Activated CD8-positive, alpha-beta memory T cell treated with anti-CD3 and anti-CD28 coated beads, Interleukin-2, amount 50 U/mL, for 4 hours (primary cell): Measurements from ENCODE around the gene RASGRF2.

Source experiments
- DNase-seq: peaks from one replicate; pipeline ENCODE4 v3.0.0-alpha.2; 2020

Gene RASGRF2, protein sequence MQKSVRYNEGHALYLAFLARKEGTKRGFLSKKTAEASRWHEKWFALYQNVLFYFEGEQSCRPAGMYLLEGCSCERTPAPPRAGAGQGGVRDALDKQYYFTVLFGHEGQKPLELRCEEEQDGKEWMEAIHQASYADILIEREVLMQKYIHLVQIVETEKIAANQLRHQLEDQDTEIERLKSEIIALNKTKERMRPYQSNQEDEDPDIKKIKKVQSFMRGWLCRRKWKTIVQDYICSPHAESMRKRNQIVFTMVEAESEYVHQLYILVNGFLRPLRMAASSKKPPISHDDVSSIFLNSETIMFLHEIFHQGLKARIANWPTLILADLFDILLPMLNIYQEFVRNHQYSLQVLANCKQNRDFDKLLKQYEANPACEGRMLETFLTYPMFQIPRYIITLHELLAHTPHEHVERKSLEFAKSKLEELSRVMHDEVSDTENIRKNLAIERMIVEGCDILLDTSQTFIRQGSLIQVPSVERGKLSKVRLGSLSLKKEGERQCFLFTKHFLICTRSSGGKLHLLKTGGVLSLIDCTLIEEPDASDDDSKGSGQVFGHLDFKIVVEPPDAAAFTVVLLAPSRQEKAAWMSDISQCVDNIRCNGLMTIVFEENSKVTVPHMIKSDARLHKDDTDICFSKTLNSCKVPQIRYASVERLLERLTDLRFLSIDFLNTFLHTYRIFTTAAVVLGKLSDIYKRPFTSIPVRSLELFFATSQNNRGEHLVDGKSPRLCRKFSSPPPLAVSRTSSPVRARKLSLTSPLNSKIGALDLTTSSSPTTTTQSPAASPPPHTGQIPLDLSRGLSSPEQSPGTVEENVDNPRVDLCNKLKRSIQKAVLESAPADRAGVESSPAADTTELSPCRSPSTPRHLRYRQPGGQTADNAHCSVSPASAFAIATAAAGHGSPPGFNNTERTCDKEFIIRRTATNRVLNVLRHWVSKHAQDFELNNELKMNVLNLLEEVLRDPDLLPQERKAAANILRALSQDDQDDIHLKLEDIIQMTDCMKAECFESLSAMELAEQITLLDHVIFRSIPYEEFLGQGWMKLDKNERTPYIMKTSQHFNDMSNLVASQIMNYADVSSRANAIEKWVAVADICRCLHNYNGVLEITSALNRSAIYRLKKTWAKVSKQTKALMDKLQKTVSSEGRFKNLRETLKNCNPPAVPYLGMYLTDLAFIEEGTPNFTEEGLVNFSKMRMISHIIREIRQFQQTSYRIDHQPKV (N-terminal part only)

DNA sequence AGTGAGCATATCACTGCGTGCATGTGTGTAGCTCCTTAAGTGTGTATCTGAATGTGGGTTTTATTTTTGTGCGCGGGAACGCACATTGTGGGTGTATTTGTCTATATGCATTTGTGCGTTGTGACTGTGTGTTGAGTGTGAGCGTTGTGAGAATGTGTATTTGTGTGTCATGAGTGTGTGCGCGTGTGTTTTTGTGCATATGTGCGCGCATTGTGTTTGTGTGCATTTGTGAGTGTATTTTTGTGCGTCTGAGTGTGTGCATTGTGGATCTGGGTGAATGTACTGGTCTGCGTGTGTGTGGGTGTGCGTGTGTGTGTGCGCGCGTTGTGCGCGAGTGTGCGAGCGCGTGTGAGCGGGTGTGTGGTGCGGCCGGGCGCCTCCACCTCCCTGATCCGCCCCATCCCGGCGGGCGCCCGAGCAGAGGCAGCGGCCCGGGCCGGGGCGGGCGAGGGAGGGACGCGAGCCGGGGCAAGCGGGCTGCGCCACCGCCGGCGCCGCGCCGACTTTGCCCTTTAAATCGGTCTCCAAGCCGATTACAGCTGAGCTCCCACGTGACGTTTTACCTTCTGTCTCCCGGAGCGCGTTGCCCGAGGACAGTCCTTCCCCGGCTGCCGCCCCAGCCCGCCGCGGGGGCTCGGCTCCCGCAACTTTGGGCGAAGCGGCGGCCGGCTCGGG lies at the start of gene RASGRF2:
Gene RASGRF2, plus strand, starts transcription at position 596 of the 675 bp plus-strand sequence. CDS start 376 bp downstream, outside the sequence.
- peak; percentile 62 for DNase-seq

DNA sequence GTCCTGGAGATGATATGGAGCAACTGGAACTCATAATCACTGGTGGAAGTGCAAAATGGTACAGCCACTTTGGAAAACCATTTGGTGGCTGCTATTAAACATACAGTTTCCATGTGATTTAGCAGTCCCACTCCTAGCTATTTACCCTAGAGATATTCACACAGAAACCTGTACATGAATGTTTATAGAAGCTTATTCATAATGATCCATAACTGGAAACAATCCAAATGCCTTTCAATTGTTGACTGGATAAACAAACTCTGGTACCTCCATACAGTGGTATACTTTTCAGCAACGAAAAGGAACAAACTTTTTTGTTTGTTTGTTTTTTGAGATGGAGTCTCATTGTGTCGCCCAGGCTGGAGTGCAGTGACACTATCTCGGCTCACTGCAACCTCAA lies 47.7 kb upstream of the RASGRF2 start:
- no peak for DNase-seq

DNA sequence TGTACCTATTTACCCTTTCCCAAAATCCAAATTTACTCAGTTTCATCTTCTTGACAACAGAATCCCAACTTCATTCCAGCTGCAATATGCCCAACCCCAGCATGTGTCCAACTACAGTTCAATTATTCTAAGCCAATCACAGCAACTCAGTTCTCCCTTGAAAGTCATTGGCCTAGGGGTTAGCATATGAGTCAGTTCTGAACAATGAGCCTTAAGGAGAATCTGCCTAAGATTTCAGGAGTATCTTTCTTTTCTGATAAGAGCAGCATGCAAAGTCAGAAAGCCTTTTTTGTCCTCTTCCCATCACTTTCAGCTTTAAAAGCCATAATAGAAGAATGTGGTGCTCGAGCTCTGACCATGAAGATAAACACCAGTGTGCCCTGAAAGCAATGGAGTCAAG lies 44.4 kb upstream of the RASGRF2 start:
- no peak for DNase-seq

DNA sequence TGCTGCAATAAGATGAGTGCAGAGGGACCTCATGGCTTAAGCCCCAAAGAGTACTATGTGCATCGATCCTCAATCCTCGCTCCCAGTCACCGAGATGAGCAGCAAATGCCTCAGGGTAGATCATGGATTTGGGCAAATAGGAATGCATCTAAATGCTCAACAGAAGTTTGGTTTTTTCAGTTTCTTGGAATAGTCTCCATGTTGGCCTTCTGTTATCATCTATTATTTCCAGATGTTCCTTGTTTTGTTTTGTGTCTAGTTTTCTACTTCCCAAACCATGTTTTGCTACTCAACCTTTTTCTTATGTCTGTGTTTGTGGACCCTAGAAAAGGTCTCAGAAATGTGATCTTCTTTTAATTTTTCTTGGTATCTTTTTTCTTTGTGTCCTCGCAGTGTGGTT lies 43.5 kb upstream of the RASGRF2 start:
- DNase-seq = no peak

DNA sequence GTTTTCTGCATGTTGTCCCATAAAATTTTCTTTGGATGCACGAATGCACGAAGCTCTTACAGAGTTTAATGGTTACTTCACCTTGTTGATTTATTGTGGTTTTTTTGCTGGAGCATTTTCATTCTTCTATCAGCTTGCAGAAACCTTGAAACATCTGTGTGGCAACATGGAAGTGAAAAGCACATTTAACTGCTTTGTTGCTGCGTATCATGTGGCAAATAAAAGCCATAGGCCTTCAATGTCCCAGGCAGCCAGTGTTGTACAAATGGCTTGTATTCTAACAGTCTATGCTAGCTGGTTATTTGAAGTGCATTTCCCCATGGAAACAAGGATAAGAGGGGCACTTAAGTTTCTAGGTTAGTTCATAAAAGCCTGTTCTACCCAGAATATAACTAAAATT lies 42.5 kb upstream of the RASGRF2 start:
- no peak for DNase-seq

DNA sequence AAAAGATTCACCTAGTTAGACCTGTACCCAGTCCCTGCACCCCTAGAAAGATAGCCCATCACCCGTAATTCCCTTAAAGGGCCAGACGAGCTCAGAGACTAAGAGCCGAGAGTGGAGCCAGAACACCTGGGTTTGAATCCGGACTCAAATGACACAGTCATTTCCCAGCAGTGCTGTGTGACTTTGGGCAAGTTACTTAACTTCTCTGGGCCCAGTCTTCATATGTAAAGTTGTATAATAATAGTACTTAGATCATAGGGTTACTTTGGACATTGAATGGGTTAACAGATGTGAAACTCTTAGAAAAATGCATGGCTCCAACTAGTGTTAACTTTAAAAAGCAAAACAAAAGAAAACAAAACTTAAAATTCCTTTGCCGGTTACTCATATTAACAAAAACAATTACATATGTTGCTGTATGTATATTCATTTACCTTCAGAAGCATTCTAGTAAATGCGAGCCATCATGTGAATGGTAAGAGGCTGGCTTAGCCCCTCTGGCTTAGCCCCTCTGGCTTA lies 40.4 kb upstream of the RASGRF2 start:
- DNase-seq = no peak

DNA sequence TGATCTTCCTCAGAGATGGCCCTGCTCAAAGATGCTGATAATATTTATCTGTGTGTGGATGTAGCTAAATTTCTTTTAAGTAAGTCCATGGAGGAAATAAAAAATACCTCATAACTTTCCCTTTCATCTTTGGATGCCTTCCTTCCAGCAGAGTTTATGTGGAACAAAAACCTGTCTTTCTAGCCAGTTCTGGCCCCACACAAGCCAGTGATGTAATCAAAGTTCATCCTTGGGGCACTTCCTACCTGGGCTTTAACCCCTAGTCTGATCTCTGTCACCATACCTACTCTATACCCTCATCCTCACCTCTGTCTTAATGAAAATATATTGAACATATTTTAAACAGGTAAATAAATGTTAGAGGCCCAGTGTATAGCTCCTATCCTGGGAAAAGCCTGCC lies 39.8 kb upstream of the RASGRF2 start:
- no peak for DNase-seq

DNA sequence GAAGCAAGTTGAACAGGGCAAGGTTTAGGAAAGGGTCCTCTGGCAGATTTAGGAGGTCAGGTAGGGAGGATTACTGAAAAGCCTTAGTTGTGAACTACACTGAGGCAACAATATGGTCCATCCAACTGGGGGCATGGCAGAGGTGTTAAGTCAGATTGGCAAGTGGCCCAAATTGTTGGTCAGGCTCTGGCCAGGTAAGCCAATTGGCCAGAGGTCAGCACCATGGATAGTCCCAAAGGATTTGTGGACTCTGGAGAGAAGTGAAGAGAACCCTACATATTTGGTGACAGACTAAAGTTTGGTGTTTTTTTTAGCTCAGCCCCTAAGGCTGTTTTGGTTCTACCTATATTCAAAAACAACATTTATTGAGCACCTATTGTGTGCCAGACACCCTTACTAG lies 39.1 kb upstream of the RASGRF2 start:
- no peak for DNase-seq

DNA sequence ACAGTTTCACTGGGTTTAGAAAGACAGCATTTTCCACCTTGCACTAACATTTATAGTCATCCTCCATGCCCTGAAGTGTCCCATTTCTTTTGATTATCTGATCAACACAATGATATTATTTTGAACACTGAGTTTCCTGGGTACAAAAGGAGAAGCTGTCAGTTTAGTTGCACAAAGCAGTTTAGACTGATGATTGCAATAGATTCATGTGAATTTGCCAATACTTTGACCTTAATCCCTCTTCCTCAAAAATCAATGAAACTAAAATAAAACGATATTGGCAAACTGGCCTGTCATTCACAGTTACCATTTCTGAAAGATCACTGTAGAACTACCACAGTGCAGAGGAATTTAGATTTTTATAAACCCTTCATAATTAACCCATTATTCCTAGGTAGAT lies 34.2 kb upstream of the RASGRF2 start:
- DNase-seq = no peak

DNA sequence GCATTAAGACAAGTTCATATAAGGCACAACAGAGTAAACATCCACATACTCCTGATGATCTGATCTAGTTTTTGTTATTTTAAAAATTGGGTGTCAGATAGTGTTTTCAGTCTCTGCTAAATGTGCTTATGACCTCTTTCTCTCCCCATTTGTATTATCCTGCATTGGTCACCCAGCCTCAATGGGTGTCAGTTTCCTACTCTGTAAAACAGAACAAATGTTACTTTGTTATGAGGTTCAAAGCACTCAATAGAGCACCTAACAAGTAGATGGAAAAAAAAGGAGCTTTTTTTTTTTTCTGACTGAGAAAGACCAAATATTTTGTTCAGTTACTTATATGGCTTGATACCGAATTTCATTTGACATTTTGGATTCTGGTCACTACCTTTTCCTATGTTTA lies 33.6 kb upstream of the RASGRF2 start:
- DNase-seq = no peak

DNA sequence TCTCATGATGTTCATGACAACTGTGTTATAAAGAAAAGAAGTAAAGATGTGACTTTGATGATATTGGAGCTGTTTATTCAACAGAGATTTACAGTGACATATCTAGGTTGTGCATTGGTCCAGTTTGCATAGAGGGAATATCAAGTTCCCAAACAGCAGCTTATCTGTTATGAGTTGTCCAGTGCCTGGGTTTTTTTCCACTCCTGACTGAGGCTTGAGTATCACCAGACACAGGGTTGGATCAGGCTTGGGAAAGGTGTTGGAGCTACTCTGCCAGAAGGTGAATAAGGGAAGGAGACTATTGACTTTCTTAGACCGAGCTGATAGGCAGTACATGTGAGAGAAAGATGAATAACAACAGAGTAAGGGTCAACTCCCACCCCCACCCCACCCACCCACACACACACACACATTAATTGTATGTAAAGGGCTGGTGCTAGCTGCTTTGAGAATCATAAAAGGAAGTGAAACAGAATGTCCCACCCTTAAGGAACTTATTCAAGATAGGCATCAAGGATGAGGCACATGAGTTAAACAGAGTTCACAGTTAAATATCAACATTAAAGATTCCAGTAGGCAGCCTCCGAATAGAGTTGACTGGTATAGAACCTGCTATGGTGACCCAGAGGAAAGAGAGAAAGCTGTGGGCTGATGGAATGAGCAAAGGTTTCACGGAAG lies 33.0 kb upstream of the RASGRF2 start:
- no peak for DNase-seq

DNA sequence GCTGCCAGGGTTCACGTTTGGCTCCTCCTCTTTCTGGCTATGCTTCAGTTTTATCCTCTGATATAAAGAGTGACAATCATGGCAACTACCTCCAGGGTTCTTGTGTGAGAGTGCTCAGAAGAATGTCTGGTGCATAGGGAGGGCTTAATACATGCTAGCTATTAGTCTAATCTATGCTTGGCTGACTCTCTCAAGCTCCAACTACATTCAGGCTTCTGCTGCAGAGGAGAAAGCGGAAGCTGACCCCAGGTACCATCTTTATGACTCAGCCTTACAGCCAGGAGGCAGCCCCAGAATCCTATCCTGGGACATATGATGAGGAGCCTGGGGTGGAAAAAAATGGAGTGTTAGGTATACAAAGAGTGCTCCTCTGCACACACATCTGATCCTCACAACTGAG lies 32.1 kb upstream of the RASGRF2 start:
- no peak for DNase-seq

DNA sequence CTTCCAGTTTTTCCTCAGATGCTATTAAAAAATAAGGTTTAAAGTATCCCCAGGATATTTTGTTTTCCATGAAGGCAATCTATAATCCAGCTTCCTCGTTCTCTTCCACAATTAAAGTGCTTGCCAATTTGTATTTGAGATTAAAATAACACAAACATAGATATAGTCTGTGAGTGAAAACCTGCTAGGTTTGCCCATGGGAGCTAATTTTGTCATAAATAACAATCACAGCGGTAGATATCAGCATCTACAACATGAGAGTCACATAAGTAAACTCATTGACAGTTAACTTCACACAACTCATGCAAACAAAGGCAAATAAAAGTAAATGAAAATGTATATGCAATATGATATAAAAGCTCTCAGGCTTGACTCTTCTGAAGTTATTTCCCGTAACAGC lies 29.2 kb upstream of the RASGRF2 start:
- DNase-seq = no peak

DNA sequence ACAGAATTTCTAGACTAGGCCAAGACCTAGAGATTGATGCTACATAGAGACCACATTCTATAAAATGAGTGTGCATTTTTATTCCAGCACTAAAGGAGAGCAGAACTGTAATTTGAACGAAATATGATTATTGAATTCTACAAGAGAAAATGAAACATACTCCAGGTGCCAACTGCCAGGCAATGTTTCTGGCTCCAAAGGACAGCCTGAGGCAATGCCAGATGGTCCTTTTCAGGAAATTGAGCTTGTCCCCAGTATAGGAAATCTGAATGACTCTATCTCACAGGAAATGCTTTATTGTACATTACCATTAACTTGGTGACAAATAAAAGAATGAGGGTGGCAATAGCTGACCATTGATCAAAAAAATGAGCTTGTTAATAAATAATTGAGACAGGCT lies 28.8 kb upstream of the RASGRF2 start:
- no peak for DNase-seq

DNA sequence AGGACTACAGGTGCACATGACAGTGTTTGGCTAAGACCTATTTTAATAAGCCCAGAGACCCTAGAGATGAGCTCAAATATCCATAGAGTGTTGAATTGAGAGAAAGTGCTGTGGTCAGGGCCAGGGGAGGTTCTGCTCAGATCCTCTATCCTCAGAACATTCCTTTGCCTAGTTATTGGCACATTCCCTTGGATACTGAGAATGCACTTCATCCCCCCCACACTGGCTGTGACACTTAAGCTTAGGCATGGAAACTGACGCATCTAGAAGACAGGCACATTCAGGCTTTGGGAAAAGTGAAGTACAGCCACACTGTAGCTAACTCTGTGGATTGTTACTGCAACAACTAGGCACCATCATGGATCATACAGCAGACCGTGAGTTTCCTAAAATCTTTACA lies 27.1 kb upstream of the RASGRF2 start:
- DNase-seq = no peak

DNA sequence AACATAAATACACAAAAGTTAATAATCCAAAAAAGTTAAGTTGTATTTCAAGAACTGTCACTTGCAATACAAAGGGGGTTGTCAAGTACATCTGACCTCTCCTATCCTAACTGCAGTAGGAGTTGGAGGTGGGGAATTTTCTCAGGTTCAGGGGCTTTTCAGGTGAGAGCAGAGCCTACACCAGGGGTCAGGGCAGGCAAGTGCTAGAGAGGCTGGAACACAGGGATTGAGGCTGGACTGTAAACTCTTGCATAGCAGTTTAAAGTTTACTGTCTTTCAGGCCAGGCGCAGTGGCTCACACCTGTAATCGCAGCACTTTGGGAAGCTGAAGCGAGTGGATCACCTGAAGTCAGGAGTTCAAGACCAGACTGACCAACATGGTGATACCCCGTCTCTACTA lies 25.4 kb upstream of the RASGRF2 start:
- DNase-seq = no peak

DNA sequence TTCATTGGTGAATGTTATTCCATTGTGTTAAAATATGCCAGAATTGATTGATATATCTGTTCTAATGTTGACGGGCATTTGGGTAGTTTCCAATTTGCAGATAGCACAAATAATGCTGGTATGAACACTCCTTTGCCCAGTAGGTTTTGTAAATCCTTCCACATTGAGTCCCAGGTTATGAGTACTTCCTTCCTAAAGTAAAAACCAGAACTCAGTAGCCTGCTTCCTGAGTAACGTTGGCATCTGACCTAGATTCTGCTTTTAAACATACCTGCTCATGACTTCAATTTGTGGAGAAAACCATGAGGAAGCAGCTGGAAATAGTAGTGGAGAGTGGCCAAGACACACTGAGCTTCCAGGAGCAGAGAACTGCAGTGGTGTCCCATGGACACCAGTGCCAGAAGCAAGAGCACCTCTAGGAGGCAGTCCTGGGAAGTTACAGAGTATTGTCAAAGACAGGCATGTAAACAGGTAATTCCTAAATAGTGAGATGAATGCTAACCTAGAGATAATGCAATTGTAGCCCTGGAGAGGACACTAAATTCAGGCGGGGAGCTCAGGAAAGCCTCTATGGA lies 24.3 kb upstream of the RASGRF2 start:
- DNase-seq = no peak

DNA sequence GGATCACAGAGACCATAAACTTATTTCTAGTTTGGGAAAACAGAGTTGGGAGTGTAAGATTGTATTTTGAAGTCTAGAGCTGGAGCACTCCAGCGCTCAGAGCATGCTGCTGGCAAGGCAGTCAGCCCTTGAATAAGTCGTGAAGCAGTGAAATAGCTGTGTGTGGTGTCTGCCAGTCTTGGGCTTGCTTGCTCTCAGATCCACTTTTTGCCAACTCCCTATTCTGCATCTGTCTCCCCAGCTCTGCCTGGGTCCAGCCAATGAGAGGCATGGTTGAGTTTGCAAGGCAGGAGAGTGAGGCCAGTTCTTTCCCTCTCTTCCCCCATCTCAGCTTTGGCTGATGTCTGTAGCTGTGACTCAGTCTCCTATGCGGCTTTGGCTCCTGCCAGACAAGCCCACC lies 23.3 kb upstream of the RASGRF2 start:
- DNase-seq = no peak

DNA sequence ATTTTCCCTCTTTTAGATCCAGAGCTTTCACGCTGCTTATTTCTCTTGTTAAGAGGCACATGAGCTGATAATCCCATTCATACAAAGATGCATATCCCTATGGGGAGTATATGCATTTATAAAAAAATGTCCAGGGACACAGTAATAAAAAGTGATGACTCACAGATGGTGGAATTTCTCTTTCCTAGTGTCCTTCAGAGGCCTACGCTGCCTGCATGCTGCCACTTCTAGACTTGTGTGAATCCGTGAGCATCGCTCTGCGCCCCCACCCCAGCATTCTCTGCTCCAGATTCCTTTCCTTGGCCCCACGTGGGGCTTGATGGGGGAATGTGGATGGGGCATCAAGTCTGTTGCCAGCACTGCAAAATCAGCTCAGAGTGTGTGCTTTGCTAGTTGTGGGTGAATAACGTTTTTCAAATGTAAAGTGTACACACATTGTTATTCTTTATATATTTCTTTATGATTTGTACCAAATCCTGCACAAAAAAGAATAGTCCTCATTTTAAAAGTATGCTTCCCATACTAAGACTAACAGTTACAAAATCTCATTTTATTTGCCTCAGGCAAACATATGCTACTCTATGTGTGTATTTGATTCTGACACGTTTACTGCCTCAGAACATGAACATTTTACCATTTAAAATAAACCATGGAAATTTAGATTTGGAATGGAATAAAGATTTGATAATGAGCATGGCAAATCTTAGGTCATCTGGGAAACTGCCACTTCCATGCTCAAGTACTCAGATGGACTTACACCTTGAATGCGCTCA lies 22.4 kb upstream of the RASGRF2 start:
- no peak for DNase-seq

DNA sequence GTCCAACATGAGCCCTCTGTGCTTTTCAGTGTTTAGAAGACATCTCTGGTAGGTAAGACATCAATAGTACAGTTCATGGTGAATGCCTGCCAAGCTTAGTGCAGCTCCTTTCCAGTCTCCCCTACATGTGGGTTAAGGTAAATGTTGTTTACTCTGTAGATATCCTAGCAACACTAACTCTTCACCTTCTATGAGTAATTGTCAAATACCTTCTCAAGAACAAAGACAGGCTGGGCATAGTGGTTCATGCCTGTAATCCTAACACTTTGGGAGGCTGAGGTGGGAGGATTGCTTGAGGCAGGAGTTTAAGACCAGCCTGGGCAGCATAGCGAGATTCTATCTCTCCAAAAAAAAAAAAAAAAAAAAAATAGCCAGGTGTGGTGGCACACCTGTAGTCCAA lies 18.7 kb upstream of the RASGRF2 start:
- DNase-seq = no peak

DNA sequence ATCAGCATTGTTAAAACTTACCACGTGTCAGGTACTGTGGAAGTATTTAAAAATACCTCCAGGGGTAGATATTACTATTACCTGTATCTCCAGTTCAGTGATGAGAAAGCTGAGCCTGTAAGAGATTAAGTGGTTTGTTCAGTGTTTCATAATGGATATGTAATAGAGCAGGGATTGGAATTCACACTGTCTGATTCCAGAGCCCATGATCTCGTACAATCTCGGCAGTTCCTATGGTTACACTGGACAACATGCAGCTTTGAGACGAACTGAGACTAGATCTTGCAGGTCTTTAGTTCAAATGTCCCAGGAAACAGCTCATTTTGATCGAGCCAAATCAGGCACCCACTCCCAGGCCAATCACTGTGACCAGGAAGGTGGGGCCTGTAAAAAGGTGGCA lies 8.8 kb upstream of the RASGRF2 start:
- DNase-seq = no peak
